ENCODE measurements around the gene LZTR1.

DNA sequence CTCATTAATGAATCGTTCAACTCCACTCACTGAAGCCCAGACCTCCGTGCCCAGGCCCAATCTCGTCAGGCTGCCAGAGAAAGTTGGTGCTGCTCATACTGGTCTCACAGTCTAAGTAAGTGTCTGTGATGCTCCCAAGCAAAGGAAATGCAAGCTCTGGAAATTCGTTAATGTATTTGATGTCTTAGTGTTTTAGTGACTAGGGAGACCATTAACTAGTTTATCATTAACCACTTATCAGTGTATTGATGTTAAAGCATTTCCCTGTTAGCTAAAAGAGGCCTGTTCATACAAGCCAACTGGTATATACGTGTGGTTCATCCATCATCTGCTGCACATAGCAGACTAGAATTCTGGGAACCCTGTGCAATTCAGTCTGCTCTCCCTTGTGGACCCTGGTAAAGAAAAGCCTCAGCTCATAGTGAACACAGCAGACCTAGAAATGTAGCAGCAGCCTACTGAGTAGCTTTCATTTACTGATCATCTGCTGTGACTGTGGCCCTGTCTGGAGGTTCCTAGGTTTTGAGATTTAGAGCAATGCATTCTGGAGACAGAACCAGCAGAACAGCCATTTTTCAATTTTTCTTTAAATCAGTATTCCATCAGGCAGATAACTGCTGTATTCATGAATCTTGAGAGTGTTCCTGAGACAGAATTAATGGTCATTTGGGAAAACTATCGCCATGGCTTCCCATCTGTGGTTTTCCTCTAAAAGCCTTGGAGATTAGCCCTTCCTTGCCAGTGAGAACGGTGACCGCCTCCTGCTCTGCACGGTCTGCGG is 30.8 kb upstream of the LZTR1 start:
- TF ChIP-seq, protein P1, sequence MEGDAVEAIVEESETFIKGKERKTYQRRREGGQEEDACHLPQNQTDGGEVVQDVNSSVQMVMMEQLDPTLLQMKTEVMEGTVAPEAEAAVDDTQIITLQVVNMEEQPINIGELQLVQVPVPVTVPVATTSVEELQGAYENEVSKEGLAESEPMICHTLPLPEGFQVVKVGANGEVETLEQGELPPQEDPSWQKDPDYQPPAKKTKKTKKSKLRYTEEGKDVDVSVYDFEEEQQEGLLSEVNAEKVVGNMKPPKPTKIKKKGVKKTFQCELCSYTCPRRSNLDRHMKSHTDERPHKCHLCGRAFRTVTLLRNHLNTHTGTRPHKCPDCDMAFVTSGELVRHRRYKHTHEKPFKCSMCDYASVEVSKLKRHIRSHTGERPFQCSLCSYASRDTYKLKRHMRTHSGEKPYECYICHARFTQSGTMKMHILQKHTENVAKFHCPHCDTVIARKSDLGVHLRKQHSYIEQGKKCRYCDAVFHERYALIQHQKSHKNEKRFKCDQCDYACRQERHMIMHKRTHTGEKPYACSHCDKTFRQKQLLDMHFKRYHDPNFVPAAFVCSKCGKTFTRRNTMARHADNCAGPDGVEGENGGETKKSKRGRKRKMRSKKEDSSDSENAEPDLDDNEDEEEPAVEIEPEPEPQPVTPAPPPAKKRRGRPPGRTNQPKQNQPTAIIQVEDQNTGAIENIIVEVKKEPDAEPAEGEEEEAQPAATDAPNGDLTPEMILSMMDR (conservative IDR thresholded peaks at IDR 0.05; ENCODE audit: low read depth, low read length), result no peak
- no peak for TF ChIP-seq EZH2phosphoT487 (IDR thresholded peaks at IDR 0.05; ENCODE audit: borderline replicate concordance, low read length)

Data from PC-3 (cell line).